Psoas muscle (tissue), 8 donors: ENCODE data around the gene ATG2B. TPM values are rescaled to one million over a fixed set of nuclear protein-coding genes. Genes with fewer than 3 reads are reported as not detected.

Experiments used
- ATAC-seq, 4 donors: fragments of 200-7000 bp; cut with Tn5 transposase; one replicate each; pipeline ENCODE4 v1.9.1; 2020; ENCODE audit warnings: moderate library complexity in 3 of 4, mild to moderate bottlenecking in 2 of 4
- DNase-seq, 2 donors: peaks; one replicate each; pipeline ENCODE4 v3.0.0-alpha.2; 2020
- H3K27ac ChIP-seq: fragments of 200-600 bp; one replicate; pipeline ENCODE4 v1.8.0; 2022
- H3K27me3 ChIP-seq, 3 donors: fragments of 200-600 bp in 1 of 3; one replicate each; pipeline versions ENCODE4 v1.6.1 to v1.8.0; 2013 to 2022; ENCODE audit warnings: low read length in 2 of 3, mild to moderate bottlenecking in 2 of 3, moderate library complexity in 1 of 3; ENCODE audit not compliant: insufficient read depth in 3 of 3
- H3K36me3 ChIP-seq, 2 donors: fragments of 200-600 bp in 1 of 2; one replicate each; pipeline versions ENCODE4 v1.6.1 to v1.8.0; 2013 to 2022; ENCODE audit warnings: low read depth in 1 of 2, mild to moderate bottlenecking in 1 of 2, moderate library complexity in 1 of 2; ENCODE audit not compliant: insufficient read depth in 1 of 2
- H3K4me1 ChIP-seq: fragments of 200-600 bp; one replicate; pipeline ENCODE4 v1.8.0; 2022
- H3K4me3 ChIP-seq: fragments of 200-600 bp; one replicate; pipeline ENCODE4 v1.8.0; 2022; ENCODE audit warnings: mild to moderate bottlenecking
- H3K9me3 ChIP-seq: fragments of 200-600 bp; one replicate; pipeline ENCODE4 v1.8.0; 2022
- CTCF ChIP-seq: fragments of 200-600 bp; IDR thresholded peaks from one replicate; pipeline ENCODE4 v1.8.0; 2022; ENCODE audit warnings: antibody characterized with exemption
- whole genome bisulfite sequencing, 3 donors: extraction: QIAGEN DNeasy Blood & Tissue Kit; methylation state at CpG; one replicate each; pipeline versions ENCODE4 v1.1.6 to v1.1.7; 2013; 5-methylcytosine and 5-hydroxymethylcytosine counted together
- intact Hi-C, 2 donors: fragments of 100-400 bp; cut with DNase I; formaldehyde crosslinking; loops; one replicate each; pipeline versions ENCODE4 v1.11.0 to v1.14.2; 2022
- polyA plus RNA-seq, 3 donors: library from polyadenylated mRNA; stranded (reverse); fragments of 200-250 nt; gene quantifications; one replicate each; pipeline ENCODE4 v1.2.3, GENCODE V29; 2013
- total RNA-seq, 4 donors: library from RNA; stranded (reverse); fragmentation: NEBNext Ultra II Directional in 2 of 4; extraction: Animal tissue kit (Norgen Biotek cat#: 25700) in 2 of 4; gene quantifications; one replicate each; pipeline versions ENCODE4 v1.2.1 to v1.2.4, GENCODE V29; 2021 to 2023
- donor health status: healthy with polysubstance abuse.
- donor health status: DM: no; HTN: no; CAD: no; lungs with moderate emphysema.
- donor health status: Bipolar disorder and iron deficiency.
- donor health status: healthy.
- donor health status: DM: yes; HTN: yes; CAD: no.
- donor health status: DM: no; HTN: no; CAD: no.
- donor health status: DM: no; HTN: no; CAD: no.
- donor health status: DM: yes; HTN: yes; CAD: no.

Gene ATG2B
- total and polyA plus RNA-seq, 7 donors: 2.7 to 21.5 (median 12.6) TPM

GRCh38 chr14:96237641-96238040 lies 125.5 kb downstream of the ATG2B start:
- Histone ChIP-seq H3K27me3 (peaks cover 0 to 7% (median 1%) of the 10 kb centered on the region in 3 donors), H3K9me3 (no peaks in the 10 kb centered on the region), H3K4me1 (no peaks in the 10 kb centered on the region), H3K27ac (no peak overlapping the region), H3K4me3 (no peak overlapping the region), H3K36me3 (no peaks in the 10 kb centered on the region)
- no peak for ATAC-seq
- intact Hi-C loops: no loop called here
- WGBS, 3 donors: 73 to 91% (median 89%) methylated on average over 2 of the region's 2 CpGs
- no peak for DNase-seq
- TF ChIP-seq CTCF: no peak

DNA sequence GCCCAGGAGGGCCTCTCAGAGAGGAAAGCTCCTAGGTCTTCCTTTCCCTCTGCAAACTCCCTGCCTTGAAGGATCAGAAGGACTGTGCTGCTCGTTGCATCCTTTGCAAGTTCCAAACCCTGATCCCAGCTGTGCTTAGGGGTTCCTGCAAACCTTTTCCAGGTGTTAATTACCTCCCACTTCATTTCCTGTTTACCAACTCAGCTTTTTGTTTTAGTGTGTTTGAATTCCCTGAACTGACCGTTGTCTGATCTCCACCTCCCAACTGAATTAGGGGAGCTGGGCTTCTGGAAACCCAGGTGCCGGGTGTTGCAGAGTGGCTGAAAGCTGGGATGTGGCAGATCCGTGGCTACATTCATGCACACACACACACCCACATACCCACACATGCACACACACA lies 127.7 kb downstream of the ATG2B start:
- intact Hi-C loops: no loop called here
- DNase-seq (no peak), ATAC-seq (no peak)
- no peaks in the 10 kb centered on the region for H3K36me3 ChIP-seq
- H3K4me3 ChIP-seq: no peak overlapping the region
- WGBS, 3 donors: 63 to 75% (median 66%) methylated on average over 4 of the region's 4 CpGs
- no peak for TF ChIP-seq CTCF
- no peaks in the 10 kb centered on the region for H3K9me3 ChIP-seq
- H3K27ac ChIP-seq: no peak overlapping the region
- peaks cover 0 to 7% (median 3%) of the 10 kb centered on the region in 3 donors for H3K27me3 ChIP-seq
- H3K4me1 ChIP-seq: no peaks in the 10 kb centered on the region

DNA sequence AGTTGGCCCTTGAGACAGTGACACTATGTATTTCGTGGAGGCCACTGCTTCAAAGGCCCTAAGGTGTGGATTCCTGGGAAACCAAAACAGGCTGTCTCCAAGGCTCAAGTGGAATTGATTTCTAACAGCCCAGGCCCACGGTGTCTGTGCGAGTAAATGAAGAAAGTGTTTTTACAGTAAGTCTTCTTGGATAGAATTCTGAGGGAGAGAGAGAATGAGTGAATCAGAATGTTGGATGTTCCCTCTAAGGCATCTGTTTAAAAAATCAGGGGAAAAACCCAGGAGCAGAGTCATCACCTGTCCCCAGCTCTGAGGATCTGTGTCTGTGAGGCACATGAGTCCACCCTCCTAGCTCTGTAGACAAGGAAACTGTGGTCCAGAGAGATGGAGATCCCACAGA lies 129.5 kb downstream of the ATG2B start:
- Histone ChIP-seq H3K36me3 (no peaks in the 10 kb centered on the region), H3K27ac (no peak overlapping the region), H3K27me3 (peaks cover 0 to 8% (median 7%) of the 10 kb centered on the region in 3 donors), H3K4me1 (no peaks in the 10 kb centered on the region), H3K9me3 (no peaks in the 10 kb centered on the region), H3K4me3 (no peak overlapping the region)
- TF ChIP-seq CTCF: no peak
- intact Hi-C loops: no loop called here
- whole genome bisulfite sequencing, 3 donors: 40 to 67% (median 51%) methylated on average over 3 of the region's 3 CpGs
- DNase-seq (no peak), ATAC-seq (no peak)

- H3K27ac ChIP-seq: no peak overlapping the region
- 65 to 70% (median 66%) methylated on average over 11 of the region's 11 CpGs for WGBS, 3 donors
- DNase-seq (no peak), ATAC-seq (no peak)
- TF ChIP-seq CTCF: no peak
- H3K36me3 ChIP-seq: no peaks in the 10 kb centered on the region
- H3K4me1 ChIP-seq: no peaks in the 10 kb centered on the region
- H3K27me3 ChIP-seq: peaks cover 0 to 8% (median 7%) of the 10 kb centered on the region in 3 donors
- intact Hi-C loops: no loop called here
- no peaks in the 10 kb centered on the region for H3K9me3 ChIP-seq
- H3K4me3 ChIP-seq: no peak overlapping the region
These were observed 130.6 kb downstream of the ATG2B start for GRCh38 chr14:96232506-96232905.

DNA sequence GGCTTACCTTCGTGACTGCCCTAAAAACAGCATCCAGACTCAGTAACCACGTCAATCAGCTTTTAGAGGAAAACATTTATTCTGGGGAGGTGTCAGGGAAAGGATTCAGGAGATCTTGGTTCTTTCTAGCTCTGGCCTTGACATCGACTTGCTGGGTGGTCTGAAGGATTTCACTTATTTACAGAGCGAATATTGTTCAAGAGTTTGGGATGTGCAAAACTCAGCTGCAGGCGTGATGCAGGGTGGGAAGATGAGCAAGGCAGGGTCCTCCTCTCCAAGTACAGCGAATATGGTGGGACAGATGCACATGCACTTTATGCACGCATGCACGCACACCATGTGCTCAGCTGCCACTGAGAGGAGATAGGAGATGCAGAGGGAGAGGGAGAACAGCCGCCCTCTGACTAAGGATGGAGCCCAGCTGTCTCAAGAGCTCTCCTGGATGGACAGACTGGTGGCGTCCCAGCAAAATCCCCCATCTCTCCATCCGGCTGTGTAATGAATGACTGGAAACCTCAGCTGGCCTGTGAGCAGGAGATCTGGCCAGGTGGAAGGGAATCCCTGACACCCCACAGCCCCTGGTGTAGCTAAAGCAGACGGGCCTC lies 131.5 kb downstream of the ATG2B start:
- intact Hi-C loops: no loop called here
- no peak overlapping the region for H3K4me3 ChIP-seq
- 68 to 76% (median 72%) methylated on average over 12 of the region's 12 CpGs for WGBS, 3 donors

More for the DNA sequence above, 131.5 kb downstream of the ATG2B start:
- Histone ChIP-seq H3K36me3 (no peaks in the 10 kb centered on the region), H3K27me3 (peaks cover 0 to 8% (median 7%) of the 10 kb centered on the region in 3 donors), H3K9me3 (no peaks in the 10 kb centered on the region), H3K4me1 (no peaks in the 10 kb centered on the region), H3K27ac (no peak overlapping the region)
- TF ChIP-seq CTCF: no peak
- ATAC-seq (no peak), DNase-seq (no peak)
